Muscle of leg (tissue), 11 donors: ENCODE measurements around the gene ZCCHC14. TPM values are rescaled to one million over a fixed set of nuclear protein-coding genes. Genes with fewer than 3 reads are reported as not detected.

ENCODE experiments used
- DNase-seq: peaks from one replicate; pipeline ENCODE4 v3.0.0; 2013
- H3K27ac ChIP-seq: one replicate; pipeline ENCODE4 v1.5.1; 2013; ENCODE audit warnings: mild to moderate bottlenecking, low read length, control low read depth
- H3K27me3 ChIP-seq: one replicate; pipeline ENCODE4 v1.6.1; 2013; ENCODE audit warnings: low read length; ENCODE audit not compliant: control insufficient read depth, insufficient read depth
- H3K36me3 ChIP-seq: one replicate; pipeline ENCODE4 v1.6.1; 2013; ENCODE audit warnings: low read length; ENCODE audit not compliant: control insufficient read depth, insufficient read depth
- H3K4me1 ChIP-seq: one replicate; pipeline ENCODE4 v1.6.1; 2013; ENCODE audit warnings: low read length; ENCODE audit not compliant: control insufficient read depth, insufficient read depth
- H3K4me3 ChIP-seq: one replicate; pipeline ENCODE4 v1.5.1; 2013; ENCODE audit warnings: low read length, control low read depth
- H3K9me3 ChIP-seq: replicated peaks from 2 replicates; pipeline ENCODE4 v1.6.1; 2013; ENCODE audit warnings: low read depth, low read length; ENCODE audit not compliant: control insufficient read depth
- WGBS: methylation state at CpG from one replicate; pipeline ENCODE4 v1.1.5; 2013; ENCODE audit warnings: missing lambda C conversion rate; ENCODE audit not compliant: insufficient coverage; 5-methylcytosine and 5-hydroxymethylcytosine counted together
- polyA plus RNA-seq, 8 donors: library from polyadenylated mRNA; unstranded; fragments of 120-200 nt; gene quantifications; one replicate each; pipeline versions ENCODE4 v1.2.1 to v1.2.3, GENCODE V29; 2013; ENCODE audit warnings: inconsistent platforms in 1 of 8, low replicate concordance in 1 of 8; ENCODE audit not compliant: insufficient read length in 8 of 8, insufficient read depth in 1 of 8
- total RNA-seq: library from RNA; stranded (reverse); fragments of 120-200 nt; gene quantifications from one replicate; pipeline ENCODE4 v1.2.4, GENCODE V29; 2013

ZCCHC14 gene
- total and polyA plus RNA-seq, 9 donors: 10.1 to 23.2 (median 17.3) TPM

GRCh38 chr16:87466975-87467501 lies 25.8 kb downstream of the ZCCHC14 start:
- no peak for DNase-seq
- no peaks in the 10 kb centered on the region for H3K9me3 ChIP-seq
- no peaks in the 10 kb centered on the region for H3K36me3 ChIP-seq
- no peak overlapping the region for H3K4me3 ChIP-seq
- H3K4me1 ChIP-seq: peaks cover 44% of the 10 kb centered on the region
- H3K27ac ChIP-seq: no peak overlapping the region
- no peaks in the 10 kb centered on the region for H3K27me3 ChIP-seq
- 60% methylated on average over 1 of the region's 8 CpGs for WGBS

- WGBS: 78% methylated on average over 7 of the region's 15 CpGs
- H3K9me3 ChIP-seq: no peaks in the 10 kb centered on the region
- H3K4me3 ChIP-seq: no peak overlapping the region
- H3K27ac ChIP-seq: peak overlapping the region; percentile 95
- H3K36me3 ChIP-seq: no peaks in the 10 kb centered on the region
- H3K4me1 ChIP-seq: peaks cover 44% of the 10 kb centered on the region
- DNase-seq: no peak
- H3K27me3 ChIP-seq: no peaks in the 10 kb centered on the region
Measured at GRCh38 chr16:87465879-87466278, 26.9 kb downstream of the ZCCHC14 start.

GRCh38 chr16:87465306-87465705 lies 27.5 kb downstream of the ZCCHC14 start:
- Histone ChIP-seq H3K9me3 (no peaks in the 10 kb centered on the region), H3K4me3 (no peak overlapping the region), H3K4me1 (peaks cover 44% of the 10 kb centered on the region), H3K36me3 (no peaks in the 10 kb centered on the region), H3K27ac (peak overlapping the region; percentile 95), H3K27me3 (no peaks in the 10 kb centered on the region)
- WGBS: 28% methylated on average over 5 of the region's 8 CpGs
- DNase-seq: peak; percentile 87

- Histone ChIP-seq H3K4me3 (no peak overlapping the region), H3K27ac (peak overlapping the region; percentile 95), H3K27me3 (no peaks in the 10 kb centered on the region), H3K4me1 (peaks cover 44% of the 10 kb centered on the region), H3K36me3 (peaks cover 1% of the 10 kb centered on the region), H3K9me3 (no peaks in the 10 kb centered on the region)
- 12% methylated on average over 12 of the region's 13 CpGs for WGBS
- DNase-seq: peak; percentile 88
Measured at GRCh38 chr16:87464691-87465300, 28.0 kb downstream of the ZCCHC14 start.

GRCh38 chr16:87463722-87464690 lies 28.8 kb downstream of the ZCCHC14 start:
- Histone ChIP-seq H3K36me3 (peaks cover 5% of the 10 kb centered on the region), H3K27ac (peak overlapping the region; percentile 95), H3K4me3 (no peak overlapping the region), H3K9me3 (no peaks in the 10 kb centered on the region), H3K27me3 (no peaks in the 10 kb centered on the region), H3K4me1 (peaks cover 44% of the 10 kb centered on the region)
- DNase-seq: peak; percentile 81
- WGBS: 41% methylated on average over 12 of the region's 22 CpGs

GRCh38 chr16:87461466-87461991 lies 31.3 kb downstream of the ZCCHC14 start:
- H3K4me1 ChIP-seq: peaks cover 42% of the 10 kb centered on the region
- H3K27ac ChIP-seq: peak overlapping the region; percentile 9
- 21% methylated on average over 6 of the region's 11 CpGs for WGBS
- no peaks in the 10 kb centered on the region for H3K9me3 ChIP-seq
- H3K36me3 ChIP-seq: peaks cover 23% of the 10 kb centered on the region
- no peaks in the 10 kb centered on the region for H3K27me3 ChIP-seq
- DNase-seq: peak; percentile 53
- H3K4me3 ChIP-seq: no peak overlapping the region

- 90% methylated on average over 4 of the region's 10 CpGs for WGBS
- H3K36me3 ChIP-seq: peaks cover 23% of the 10 kb centered on the region
- H3K27me3 ChIP-seq: no peaks in the 10 kb centered on the region
- DNase-seq: no peak
- H3K27ac ChIP-seq: no peak overlapping the region
- H3K9me3 ChIP-seq: no peaks in the 10 kb centered on the region
- H3K4me3 ChIP-seq: no peak overlapping the region
- H3K4me1 ChIP-seq: peaks cover 36% of the 10 kb centered on the region
Measured at GRCh38 chr16:87460936-87461335, 31.9 kb downstream of the ZCCHC14 start.

- Histone ChIP-seq H3K4me1 (peaks cover 25% of the 10 kb centered on the region), H3K27ac (no peak overlapping the region), H3K36me3 (peaks cover 28% of the 10 kb centered on the region), H3K9me3 (no peaks in the 10 kb centered on the region), H3K4me3 (no peak overlapping the region), H3K27me3 (no peaks in the 10 kb centered on the region)
- DNase-seq: no peak
- 85% methylated on average over 8 of the region's 9 CpGs for WGBS
Measured at GRCh38 chr16:87459833-87460232, 33.0 kb downstream of the ZCCHC14 start.

GRCh38 chr16:87459027-87459426 lies 33.8 kb downstream of the ZCCHC14 start:
- Histone ChIP-seq H3K27ac (no peak overlapping the region), H3K36me3 (peaks cover 28% of the 10 kb centered on the region), H3K9me3 (no peaks in the 10 kb centered on the region), H3K27me3 (no peaks in the 10 kb centered on the region), H3K4me1 (peaks cover 17% of the 10 kb centered on the region), H3K4me3 (no peak overlapping the region)
- 97% methylated on average over 9 of the region's 15 CpGs for WGBS
- DNase-seq: no peak

GRCh38 chr16:87458424-87458915 lies 34.4 kb downstream of the ZCCHC14 start:
- no peak for DNase-seq
- WGBS: 80% methylated on average over 20 of the region's 23 CpGs
- no peaks in the 10 kb centered on the region for H3K27me3 ChIP-seq
- no peak overlapping the region for H3K27ac ChIP-seq
- H3K4me3 ChIP-seq: no peak overlapping the region
- peaks cover 28% of the 10 kb centered on the region for H3K36me3 ChIP-seq
- H3K4me1 ChIP-seq: peaks cover 12% of the 10 kb centered on the region
- H3K9me3 ChIP-seq: no peaks in the 10 kb centered on the region
